ENCODE results near the gene ST6GAL1.
"Not testable (repeated sequence)": the region's sequence is repeated elsewhere in the genome, so short reads cannot be mapped to it uniquely, and the experiment has no call there.

The ST6GAL1 gene, protein sequence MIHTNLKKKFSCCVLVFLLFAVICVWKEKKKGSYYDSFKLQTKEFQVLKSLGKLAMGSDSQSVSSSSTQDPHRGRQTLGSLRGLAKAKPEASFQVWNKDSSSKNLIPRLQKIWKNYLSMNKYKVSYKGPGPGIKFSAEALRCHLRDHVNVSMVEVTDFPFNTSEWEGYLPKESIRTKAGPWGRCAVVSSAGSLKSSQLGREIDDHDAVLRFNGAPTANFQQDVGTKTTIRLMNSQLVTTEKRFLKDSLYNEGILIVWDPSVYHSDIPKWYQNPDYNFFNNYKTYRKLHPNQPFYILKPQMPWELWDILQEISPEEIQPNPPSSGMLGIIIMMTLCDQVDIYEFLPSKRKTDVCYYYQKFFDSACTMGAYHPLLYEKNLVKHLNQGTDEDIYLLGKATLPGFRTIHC

DNA sequence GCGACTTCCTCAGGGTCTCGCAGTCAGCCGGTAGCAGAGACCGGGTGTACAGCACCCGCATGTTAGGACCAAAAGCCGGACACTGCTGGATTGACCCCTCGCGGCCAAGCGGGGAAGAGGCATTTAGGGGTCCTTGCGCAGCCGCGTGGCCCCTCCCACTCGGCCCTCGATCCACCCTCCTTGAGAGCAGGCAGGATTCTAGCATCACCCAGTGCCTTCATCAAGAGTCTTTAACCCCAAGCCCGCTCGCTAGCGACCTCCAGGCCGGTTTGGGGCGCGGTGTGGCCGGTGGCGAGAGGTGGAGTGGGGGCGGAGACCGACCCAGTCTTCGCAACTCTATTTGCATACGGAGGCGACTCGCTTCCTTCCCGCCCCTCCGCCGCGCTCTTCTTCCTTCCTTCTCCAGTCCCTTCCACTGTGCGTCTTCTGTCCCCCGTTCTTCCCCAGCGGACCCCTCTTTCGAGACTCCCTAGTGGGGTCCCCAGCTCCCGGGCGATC is at the start of gene ST6GAL1:
Gene ST6GAL1, plus strand, starts transcription at position 384 of the 498 bp plus-strand sequence. CDS start 112,178 bp downstream, outside the sequence.
- DNase-seq: no peak

DNA sequence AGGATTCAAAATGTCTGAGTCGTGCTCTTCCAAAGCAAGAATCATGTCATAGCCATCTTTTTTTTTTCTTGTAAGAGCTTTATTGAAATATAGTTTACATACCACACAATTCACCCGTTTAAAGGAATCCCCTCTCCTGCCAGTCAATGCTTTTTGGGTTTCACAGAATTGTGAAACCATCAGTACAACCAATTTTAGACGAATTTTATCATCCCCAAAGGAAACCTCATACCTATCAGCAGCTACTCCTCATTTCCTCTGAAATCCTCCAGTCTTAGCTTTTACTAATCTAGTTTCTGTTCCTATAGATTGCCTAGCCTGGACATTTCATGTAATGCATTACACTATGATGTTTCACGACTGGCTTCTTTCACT is 48.2 kb upstream of the ST6GAL1 start:
- DNase-seq: no peak

DNA sequence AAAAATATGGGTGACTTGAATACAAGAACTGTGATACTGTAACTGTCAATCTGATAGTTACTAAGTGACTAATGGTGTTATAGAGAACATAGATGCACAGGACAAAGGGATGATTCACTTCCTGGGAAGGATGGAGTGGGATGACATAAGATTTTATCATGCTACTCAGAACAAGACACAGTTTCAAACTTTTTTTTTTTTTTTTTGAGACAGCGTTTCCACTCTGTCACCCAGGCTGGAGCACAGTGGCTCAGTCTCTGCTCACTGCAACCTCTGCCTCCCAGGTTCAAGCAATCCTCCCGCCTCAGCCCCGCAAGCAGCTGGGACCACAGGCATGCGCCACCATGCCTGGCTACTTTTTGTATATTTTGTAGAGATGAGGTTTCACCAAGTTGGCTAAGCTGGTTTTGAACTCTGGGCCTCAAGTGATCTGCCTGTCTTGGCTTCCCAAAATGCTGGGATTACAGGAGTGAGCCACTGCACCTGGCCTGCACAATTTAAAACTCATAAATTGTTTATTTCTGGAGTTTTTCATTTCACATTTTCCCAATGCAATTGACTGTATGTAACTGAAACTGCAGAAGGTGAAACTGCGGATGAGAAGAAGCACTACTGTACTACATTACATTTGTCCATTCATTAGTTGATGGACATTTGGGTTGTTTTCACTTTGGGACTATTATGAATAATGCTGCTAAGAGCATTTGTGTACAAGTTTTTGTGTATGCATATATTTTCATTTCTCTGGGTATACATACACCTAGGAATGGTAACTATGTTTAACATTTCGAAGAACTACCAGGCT is 47.2 kb upstream of the ST6GAL1 start:
- no peak for DNase-seq

DNA sequence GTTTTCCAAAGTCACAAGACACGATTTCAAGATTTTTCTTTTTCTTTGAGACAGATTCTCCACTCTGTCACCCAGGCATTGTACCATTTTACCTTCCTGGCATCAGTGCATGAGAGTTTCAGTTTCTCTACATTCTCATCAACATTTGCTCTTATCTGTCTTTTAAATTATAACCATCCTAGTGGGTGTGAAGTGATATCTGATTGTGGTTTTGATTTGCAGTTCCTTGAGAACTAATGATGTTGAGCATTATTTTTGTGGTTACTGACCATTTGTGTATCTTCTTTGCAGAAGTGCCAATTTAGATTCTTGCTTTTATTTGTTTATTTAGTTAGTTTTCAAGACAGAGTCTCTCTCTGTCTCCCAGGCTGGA is 46.7 kb upstream of the ST6GAL1 start:
- no peak for DNase-seq

DNA sequence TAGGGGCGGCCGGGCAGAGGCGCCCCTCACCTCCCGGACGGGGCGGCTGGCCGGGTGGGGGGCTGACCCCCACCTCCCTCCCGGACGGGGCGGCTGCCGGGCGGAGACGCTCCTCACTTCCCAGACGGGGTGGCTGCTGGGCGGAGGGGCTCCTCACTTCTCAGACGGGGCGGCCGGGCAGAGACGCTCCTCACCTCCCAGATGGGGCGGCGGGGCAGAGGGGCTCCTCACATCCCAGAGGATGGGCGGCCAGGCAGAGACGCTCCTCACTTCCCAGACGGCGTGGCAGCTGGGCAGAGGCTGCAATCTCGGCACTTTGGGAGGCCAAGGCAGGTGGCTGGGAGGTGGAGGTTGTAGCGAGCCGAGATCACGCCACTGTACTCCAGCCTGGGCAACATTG is 45.5 kb upstream of the ST6GAL1 start:
- not testable (repeated sequence) for DNase-seq

DNA sequence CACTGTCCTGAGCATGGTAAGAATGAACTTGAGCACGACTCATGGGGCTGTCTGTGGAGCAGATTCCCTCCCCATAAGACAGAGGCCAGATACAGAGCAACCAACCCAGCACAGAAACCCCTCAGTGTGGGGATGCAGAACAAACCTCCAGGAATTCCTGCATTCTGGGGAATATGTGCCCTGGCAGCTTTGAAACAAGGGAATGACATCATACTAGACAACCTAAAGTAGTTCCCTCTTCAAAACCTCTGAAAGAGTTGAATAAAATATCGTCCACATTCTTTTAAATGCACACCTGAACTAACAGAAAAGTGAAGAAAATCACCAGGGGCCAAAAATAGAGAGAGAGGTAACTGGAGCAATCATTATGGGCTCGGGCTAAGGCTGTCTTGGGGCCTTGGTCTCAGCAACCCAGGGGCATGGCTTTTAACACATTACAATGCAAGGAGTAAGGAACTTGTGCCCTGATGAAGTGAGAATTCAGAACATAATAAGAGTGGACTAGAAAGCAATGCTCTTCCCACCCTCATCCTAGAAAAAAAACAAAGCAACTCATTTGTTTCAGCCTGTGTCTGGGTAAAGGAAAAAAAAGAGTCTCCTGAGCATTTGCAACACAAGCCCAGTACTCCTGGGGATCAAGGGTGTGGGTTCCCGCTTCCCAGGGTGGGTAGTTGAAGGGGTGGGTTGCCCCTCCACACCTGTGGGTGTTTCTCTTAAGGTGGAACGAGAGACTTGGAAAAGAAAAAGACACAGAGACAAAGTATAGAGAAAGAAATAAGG is 43.9 kb upstream of the ST6GAL1 start:
- no peak for DNase-seq

DNA sequence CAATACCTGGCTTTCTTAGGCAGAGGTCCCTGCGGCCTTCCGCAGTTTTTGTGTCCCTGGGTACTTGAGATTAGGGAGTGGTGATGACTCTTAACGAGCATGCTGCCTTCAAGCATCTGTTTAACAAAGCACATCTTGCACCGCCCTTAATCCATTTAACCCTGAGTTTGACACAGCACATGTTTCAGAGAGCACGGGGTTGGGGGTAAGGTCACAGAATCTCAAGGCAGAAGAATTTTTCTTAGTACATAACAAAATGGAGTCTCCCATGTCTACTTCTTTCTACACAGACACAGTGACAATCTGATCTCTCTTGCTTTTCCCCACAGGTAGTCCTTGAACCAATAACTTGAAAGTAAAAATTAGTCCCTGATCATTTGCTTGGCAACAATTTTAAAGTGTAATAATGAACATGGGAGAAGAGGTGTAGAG is 42.8 kb upstream of the ST6GAL1 start:
- not testable (repeated sequence) for DNase-seq

DNA sequence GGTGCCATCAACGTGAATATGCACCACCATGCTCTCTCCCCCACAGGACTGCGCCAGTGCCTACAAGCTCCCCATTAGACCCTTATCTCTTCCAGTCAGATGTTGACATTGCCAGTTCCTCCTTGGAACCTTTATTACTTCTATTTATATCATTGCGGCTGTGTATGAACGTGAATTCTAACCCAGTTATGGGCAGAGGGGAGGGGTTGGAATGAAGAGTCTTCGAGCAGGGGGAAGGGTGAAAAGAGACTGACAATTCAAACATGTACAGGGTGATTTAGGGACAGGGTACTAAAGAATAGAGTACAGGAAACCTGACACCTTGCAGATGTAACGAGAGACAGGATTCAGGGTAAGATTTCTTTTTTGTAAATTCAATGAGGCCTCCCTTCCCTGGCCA is 41.8 kb upstream of the ST6GAL1 start:
- DNase-seq: no peak

DNA sequence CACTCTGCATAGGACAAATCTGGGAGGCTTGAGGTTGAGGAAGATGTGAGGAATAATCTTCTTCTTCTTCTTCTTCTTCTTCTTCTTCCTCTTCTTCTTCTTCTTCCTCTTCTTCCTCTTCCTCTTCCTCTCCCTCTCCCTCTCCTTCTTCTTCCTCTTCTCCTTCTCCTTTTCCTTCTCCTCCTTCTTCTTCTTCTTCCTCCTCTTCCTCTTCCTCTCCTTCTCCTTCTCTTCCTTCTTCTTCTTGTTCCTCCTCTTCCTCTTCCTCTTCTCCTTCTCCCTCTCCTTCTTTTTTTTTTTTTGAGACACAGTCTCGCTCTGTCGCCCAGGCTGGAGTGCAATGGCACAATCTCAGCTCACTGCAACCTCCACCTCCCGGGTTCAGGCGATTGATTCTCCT is 40.6 kb upstream of the ST6GAL1 start:
- DNase-seq: not testable (repeated sequence)

DNA sequence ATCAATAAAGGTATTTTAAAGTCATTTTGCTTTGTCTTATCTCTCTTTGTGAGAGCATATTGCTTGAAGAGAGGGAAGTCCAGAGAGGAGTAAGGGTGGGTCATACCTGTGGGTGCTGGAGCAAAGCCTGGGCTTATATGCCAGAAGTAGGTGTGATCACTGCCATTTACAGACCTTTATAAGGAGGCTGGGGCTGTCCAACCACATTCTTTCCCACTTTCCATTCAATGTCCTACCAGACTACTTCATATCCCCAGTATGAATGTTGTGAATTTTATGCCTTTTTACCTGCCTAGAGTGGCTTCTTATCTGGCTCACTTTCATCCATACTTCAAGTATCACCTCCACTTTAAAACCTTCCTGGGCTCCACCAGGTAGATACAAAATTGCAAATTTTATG is 39.4 kb upstream of the ST6GAL1 start:
- no peak for DNase-seq

DNA sequence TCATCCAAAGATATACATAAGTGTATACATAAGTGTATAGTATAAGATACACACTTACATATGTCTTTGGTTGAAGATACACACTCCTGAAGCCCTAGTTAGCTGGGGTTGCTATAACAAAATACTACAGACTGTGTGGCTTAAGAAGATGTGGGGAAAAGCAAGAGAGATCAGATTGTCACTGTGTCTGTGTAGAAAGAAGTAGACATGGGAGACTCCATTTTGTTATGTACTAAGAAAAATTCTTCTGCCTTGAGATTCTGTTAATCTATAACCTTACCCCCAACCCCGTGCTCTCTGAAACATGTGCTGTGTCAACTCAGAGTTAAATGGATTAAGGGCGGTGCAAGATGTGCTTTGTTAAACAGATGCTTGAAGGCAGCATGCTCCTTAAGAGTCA is 37.3 kb upstream of the ST6GAL1 start:
- not testable (repeated sequence) for DNase-seq

DNA sequence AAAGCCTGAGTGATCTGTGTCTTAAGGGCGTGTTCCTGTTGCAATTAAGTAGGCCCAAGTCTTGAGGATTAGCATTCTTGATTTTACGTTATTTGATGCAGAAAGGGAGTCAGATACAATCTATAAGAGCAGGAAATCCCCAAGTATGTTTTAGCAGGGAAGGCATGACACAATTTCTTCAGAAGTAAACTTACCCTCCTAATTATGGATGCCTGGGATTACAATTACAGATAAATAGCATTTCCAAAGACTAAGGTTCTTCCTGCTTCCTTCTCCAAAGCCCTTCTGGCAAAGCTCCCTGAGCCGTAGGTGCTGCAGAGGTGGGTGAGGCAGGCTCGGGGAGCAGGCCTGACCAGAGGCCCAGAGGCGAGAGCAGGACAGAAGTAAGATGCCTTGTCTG is 34.9 kb upstream of the ST6GAL1 start:
- DNase-seq: no peak

DNA sequence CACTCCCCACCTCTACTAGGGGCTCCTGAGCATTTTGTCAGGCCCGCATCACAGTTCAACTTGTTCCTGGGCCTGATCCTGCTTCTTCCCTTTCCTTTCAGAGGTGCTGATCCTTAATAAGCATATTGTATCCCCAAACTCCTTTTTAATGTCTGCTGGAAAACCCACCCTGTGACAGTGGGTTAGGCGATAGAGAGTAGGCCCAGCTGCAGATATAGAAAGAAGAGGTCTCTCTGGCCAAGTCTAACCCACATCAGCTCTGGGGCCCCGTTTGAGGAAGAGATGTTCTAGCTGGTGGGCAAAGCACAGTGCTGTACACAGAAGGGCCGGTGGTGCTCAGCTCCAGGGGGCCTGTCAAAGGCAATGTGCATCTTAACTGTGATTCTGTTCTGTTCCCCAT is 34.3 kb upstream of the ST6GAL1 start:
- DNase-seq: no peak

DNA sequence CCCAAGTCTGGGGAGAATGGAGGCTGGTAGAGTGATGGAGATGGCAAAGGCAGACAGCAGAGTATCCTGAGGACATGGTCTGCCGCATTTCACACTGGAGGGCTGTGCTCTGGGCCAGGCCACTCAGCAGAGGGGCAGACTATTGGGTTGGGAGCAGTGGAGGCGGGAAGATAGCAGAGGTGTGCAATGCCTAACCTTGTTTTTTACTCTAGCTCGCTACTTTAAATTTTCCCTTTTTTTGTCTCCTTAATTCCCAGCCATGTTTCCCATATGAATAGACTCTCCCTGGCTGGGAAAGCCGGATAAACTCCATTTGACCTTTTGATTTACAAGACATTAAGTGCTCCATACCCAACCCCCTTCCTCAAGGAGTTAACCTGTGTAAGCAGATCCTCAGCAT is 33.5 kb upstream of the ST6GAL1 start:
- no peak for DNase-seq

DNA sequence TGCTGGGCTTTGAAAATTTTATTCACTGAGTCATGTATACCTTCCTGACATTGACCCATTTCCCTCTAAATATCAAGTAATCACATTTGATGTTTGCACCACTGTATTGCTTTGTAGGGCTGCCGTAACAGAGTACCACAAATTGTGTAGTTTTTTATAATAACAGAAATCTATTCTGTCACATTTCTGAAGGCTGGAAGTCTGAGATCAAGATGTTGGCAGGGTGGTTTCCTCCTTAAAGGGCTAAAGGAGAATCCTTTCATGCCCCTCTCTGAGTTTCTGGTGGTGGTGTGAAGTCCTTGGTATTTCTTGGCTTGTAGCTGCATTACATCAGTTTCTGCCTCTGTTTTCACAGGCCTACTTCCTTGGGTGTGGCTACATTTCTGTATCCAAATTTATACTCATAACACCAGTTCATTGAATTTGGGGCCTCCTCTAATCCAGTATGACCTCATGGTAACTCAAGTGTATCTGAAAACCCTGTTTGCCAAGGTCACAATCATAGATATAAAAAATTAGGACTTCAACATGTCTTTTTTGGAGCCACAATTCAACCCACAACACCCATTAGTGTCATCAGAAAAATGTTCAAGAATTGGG is 29.1 kb upstream of the ST6GAL1 start:
- DNase-seq: no peak

DNA sequence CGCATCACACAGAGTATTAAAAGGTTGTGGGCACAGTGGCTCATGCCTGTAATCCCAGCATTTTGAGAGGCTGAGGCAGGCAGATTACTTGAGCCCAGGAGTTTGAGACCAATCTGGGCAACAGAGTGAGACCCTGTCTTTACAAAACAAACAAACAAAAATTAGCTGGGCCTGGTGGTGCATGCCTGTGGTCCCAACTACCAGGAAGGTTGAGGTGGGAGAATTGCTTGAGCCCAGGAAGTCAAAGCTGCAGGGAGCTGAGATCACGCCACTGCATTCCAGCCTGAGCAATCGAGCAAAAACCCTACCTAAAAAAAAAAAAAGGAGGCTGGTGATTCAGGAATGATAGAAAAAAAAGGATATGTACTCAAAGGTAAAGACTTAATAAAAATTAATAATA is 28.2 kb upstream of the ST6GAL1 start:
- no peak for DNase-seq

DNA sequence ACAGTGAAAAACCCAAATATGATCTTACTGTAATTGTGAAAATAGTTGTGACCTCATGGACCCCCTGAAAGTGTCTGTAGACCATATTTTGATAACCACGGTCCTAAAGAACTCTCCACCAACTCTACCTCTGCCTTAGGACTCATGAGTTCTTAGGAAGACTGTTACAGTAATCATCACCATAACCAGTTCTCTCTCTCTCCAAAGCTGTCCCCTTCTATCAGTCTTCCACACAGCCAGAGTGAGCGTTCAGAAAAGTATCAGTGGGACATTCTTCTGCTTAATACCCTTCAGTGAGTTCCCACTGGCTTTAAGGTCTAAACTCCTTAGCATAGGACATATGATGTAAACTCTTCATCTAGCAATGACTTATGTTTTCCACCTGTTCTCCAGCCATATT is 27.6 kb upstream of the ST6GAL1 start:
- DNase-seq: no peak

DNA sequence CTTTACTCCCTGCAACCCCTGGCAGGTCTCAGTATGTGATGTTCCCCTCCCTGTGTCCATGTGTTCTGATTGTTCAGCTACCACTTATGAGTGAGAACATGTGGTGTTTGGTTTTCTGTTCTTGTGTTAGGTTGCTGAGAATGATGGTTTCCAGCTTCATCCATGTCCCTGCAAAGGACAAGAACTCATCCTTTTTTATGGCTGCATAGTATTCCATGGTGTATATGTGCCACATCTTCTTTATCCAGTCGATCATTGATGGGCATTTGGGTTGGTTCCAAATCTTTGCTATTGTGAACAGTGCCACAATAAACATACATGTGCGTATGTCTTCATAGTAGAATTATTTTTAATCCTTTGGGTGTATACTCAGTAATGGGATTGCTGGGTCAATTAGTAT is 26.6 kb upstream of the ST6GAL1 start:
- not testable (repeated sequence) for DNase-seq

DNA sequence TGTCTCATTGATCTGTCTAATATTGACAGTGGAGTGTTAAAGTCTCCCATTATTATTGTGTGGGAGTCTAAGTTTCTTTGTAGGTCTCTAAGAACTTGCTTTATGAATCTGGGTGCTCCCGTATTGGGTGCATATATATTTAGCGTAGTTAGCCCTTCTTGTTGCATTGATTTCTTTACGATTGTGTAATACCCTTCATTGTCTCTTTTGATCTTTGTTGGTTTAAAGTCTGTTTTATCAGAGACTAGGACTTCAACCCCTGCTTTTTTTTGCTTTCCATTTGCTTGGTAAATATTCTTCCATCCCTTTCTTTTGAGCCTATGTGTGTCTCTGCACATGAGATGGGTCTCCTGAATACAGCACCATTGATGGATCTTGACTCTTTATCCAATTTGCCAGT is 23.3 kb upstream of the ST6GAL1 start:
- DNase-seq: not testable (repeated sequence)

DNA sequence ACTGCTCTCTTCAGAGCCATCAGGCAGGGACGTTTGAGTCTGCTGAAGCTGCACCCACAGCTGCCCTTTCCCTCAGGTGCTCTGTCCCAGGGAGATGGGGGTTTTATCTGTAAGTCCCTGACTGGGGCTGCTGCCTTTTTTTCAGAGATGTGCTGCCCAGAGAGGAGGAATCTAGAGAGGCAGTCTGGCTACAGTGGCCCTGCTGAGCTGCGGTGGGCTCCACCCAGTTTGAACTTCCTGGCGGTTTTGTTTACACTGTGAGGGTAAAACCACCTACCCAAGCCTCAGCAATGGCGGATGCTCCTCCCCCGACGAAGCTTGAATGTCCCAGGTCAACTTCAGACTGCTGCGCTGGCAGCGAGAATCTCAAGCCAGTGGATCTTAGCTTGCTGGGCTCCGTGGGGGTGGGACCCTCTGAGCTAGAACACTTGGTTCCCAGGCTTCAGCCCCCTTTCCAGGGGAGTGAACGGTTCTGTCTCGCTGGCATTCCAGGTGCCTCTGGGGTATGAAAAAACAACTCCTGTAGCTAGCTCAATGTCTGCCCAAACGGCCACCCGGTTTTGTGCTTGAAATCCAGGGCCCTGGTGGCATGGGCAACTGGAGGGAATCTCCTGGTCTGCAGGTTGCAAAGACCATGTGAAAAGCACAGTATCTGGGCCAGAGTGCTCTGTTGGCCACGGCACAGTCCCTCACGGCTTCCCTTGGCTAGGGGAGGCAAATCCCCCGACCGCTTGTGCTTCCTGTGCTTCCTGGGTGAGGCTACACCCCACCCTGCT is 21.1 kb upstream of the ST6GAL1 start:
- peak; percentile 2 for DNase-seq

DNA sequence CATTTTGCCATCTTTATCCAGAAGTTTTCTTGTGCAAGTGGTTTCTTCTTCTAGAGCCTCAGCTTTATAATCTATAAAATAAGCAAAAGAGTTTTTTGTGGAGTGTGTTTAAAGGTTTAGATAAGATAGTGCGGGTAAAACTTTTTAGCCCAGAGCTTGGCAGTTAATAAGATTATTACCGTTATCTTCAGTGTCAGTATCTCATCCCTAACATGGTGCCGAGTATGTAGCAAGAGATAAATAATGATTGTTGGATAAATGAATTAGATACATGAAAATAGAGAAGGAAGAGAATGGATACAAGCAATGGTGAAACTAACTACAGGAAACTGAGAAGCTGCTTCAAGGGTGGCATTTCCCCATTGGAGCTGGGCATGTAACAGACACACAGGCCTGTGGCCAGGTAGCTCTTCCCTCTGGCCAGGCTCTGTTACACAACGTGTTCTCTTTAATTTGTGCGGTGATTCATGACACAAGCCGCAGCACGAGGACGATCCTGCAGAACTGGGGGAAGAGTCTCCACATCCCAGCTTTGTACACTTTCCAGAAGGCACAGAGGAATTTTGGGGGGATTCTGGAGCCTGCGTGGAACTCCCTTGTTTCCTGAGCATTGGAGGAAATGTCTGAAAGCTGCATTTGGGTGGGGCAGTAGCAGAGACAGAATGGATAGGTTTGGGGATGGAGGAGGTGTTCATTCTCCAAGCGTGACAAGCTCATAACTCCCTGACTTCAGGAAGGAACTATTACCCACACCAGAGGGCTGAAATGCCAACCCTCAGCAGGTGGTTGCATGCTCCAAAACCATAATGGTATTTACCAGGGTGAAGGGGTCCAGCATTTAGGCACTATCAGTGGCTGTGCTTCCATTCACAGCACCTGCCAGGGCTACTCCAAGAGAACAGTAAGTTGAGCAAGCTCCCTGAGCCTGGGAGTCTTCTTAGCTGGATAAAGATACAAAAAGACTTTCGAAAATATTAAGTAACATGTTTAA is 14.2 kb upstream of the ST6GAL1 start:
- DNase-seq: no peak

All from NCI-H748 treated with DMSO at 0.1 percent for 48 hours (cell line).